ENCODE data around the gene PCDHGB2. TPM values are rescaled to one million over a fixed set of nuclear protein-coding genes. Genes with fewer than 3 reads are reported as not detected.

PCDHGB2 gene
- total and polyA plus RNA-seq, 11 donors: 2.1 to 13.8 (median 9.8) TPM

DNA sequence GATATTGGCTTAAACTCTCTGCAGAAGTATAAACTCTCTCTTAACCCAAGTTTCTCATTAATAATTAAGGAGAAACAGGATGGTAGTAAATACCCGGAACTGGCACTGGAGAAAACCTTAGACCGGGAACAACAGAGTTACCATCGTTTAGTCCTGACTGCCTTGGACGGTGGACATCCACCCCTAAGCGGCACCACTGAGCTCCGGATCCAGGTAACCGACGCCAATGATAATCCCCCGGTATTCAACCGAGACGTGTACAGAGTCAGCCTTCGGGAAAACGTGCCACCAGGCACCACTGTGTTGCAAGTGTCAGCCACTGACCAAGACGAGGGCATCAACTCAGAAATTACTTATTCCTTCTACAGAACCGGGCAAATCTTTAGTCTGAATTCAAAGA lies 38.8 kb downstream of the PCDHGB2 start:
- intact Hi-C loops (cut with DNase I): no loop called here
- H3K27me3 ChIP-seq: peaks cover 0 to 42% (median 0%) of the 10 kb centered on the region in 9 donors
- peak in 2 of 4 donors; percentile 15 to 33 for ATAC-seq
- H3K9me3 ChIP-seq: peaks cover 0 to 97% (median 59%) of the 10 kb centered on the region in 12 donors
- peak overlapping the region in 2 of 12 donors; percentile 19 to 26 for H3K4me3 ChIP-seq
- peaks cover 0 to 4% (median 0%) of the 10 kb centered on the region in 9 donors for H3K36me3 ChIP-seq
- DNase-seq: no peak
- TF ChIP-seq, protein P1, sequence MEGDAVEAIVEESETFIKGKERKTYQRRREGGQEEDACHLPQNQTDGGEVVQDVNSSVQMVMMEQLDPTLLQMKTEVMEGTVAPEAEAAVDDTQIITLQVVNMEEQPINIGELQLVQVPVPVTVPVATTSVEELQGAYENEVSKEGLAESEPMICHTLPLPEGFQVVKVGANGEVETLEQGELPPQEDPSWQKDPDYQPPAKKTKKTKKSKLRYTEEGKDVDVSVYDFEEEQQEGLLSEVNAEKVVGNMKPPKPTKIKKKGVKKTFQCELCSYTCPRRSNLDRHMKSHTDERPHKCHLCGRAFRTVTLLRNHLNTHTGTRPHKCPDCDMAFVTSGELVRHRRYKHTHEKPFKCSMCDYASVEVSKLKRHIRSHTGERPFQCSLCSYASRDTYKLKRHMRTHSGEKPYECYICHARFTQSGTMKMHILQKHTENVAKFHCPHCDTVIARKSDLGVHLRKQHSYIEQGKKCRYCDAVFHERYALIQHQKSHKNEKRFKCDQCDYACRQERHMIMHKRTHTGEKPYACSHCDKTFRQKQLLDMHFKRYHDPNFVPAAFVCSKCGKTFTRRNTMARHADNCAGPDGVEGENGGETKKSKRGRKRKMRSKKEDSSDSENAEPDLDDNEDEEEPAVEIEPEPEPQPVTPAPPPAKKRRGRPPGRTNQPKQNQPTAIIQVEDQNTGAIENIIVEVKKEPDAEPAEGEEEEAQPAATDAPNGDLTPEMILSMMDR (IDR thresholded peaks at IDR 0.05): peak in 1 of 12 donors; percentile 8
- TF ChIP-seq POLR2A (IDR thresholded peaks at IDR 0.05): no peak
- WGBS, 4 donors: 34 to 42% (median 39%) methylated on average over 14 to 15 of the region's 15 CpGs
- peaks cover 0 to 12% (median 0%) of the 10 kb centered on the region in 12 donors for H3K4me1 ChIP-seq
- H3K27ac ChIP-seq: no peak overlapping the region

- Histone ChIP-seq H3K4me1 (peaks cover 0 to 12% (median 0%) of the 10 kb centered on the region in 12 donors), H3K27me3 (peaks cover 0 to 43% (median 0%) of the 10 kb centered on the region in 9 donors), H3K36me3 (peaks cover 0 to 4% (median 0%) of the 10 kb centered on the region in 9 donors), H3K4me3 (peak overlapping the region in 1 of 12 donors; percentile 4), H3K27ac (no peak overlapping the region), H3K9me3 (peaks cover 0 to 97% (median 59%) of the 10 kb centered on the region in 12 donors)
- intact Hi-C loops (cut with DNase I): loop anchor here in 2 of 10 donors (10.0 kb wide), 2 partner anchors 55 to 155 kb away; partner anchors contain the start of genes PCDHB15 (in 1 of the 2) and PCDHGA3 (in 1 of the 2)
- 30 to 57% (median 34%) methylated on average over 18 to 61 of the region's 61 CpGs for WGBS, 4 donors
- no peak for DNase-seq
- no peak for ATAC-seq
- no peak for TF ChIP-seq POLR2A (IDR thresholded peaks at IDR 0.05)
- TF ChIP-seq, protein P1 (IDR thresholded peaks at IDR 0.05): no peak
These were observed 39.9 kb downstream of the PCDHGB2 start for GRCh38 chr5:141399555-141400258.

GRCh38 chr5:141402553-141403243 lies 42.9 kb downstream of the PCDHGB2 start, which contains the start of gene PCDHGA9:
TSS of gene PCDHGA9 (plus strand) at chr5:141402778. CDS start at chr5:141402953, 175 bp downstream.
- DNase-seq: no peak
- no peak for TF ChIP-seq POLR2A (IDR thresholded peaks at IDR 0.05)
- TF ChIP-seq, protein P1 (IDR thresholded peaks at IDR 0.05): peak in 8 of 12 donors; percentile 9 to 32 (median 18)
- Histone ChIP-seq H3K9me3 (peaks cover 0 to 97% (median 62%) of the 10 kb centered on the region in 12 donors), H3K27me3 (peaks cover 0 to 46% (median 0%) of the 10 kb centered on the region in 9 donors), H3K36me3 (peaks cover 0 to 4% (median 0%) of the 10 kb centered on the region in 9 donors), H3K27ac (no peak within 1 kb of the TSS), H3K4me1 (peaks cover 0 to 13% (median 0%) of the 10 kb centered on the region in 12 donors), H3K4me3 (peak within 1 kb of the TSS in 9 of 12 donors; percentile 11 to 35 (median 23))
- 33 to 49% (median 40%) methylated on average over 26 to 27 of the region's 27 CpGs for WGBS, 4 donors
- intact Hi-C loops (cut with DNase I): loop anchor here in 2 of 10 donors (10.0 kb wide), 2 partner anchors 58 to 158 kb away; partner anchors contain the start of genes PCDHB15 (in 1 of the 2) and PCDHGA3 (in 1 of the 2)
- ATAC-seq: no peak

Measured in heart left ventricle (tissue), 16 donors.